LNCAP (cell line): ENCODE measurements around the gene NCK2.

Experiments used
- TF ChIP-seq, protein P1 (sequence below): fragments of 450-650 bp; IDR thresholded peaks from 2 replicates; pipeline ENCODE4 v1.5.1; 2017; ENCODE audit warnings: mild to moderate bottlenecking

NCK2 gene

DNA sequence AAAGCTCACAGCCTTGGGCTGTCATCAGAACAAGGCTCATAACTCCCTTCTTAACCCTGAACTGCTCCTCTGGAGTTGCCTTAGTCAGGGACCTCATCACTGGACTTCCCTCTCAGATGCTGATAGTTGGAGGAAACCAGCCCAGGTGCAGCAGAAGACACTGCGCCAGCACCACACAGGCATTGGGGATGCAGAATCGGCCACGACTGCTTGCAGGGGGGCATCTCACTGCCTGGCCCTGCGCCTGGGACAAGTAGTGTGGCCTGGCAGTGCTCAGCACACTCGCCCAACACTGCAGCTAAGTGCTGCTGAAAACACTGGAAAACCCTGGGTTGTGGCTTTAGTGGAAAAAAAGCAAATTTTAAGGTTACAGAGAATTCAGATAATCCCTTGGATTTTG is 68.7 kb downstream of the NCK2 start:
- TF ChIP-seq, protein P1, sequence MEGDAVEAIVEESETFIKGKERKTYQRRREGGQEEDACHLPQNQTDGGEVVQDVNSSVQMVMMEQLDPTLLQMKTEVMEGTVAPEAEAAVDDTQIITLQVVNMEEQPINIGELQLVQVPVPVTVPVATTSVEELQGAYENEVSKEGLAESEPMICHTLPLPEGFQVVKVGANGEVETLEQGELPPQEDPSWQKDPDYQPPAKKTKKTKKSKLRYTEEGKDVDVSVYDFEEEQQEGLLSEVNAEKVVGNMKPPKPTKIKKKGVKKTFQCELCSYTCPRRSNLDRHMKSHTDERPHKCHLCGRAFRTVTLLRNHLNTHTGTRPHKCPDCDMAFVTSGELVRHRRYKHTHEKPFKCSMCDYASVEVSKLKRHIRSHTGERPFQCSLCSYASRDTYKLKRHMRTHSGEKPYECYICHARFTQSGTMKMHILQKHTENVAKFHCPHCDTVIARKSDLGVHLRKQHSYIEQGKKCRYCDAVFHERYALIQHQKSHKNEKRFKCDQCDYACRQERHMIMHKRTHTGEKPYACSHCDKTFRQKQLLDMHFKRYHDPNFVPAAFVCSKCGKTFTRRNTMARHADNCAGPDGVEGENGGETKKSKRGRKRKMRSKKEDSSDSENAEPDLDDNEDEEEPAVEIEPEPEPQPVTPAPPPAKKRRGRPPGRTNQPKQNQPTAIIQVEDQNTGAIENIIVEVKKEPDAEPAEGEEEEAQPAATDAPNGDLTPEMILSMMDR, result no peak

DNA sequence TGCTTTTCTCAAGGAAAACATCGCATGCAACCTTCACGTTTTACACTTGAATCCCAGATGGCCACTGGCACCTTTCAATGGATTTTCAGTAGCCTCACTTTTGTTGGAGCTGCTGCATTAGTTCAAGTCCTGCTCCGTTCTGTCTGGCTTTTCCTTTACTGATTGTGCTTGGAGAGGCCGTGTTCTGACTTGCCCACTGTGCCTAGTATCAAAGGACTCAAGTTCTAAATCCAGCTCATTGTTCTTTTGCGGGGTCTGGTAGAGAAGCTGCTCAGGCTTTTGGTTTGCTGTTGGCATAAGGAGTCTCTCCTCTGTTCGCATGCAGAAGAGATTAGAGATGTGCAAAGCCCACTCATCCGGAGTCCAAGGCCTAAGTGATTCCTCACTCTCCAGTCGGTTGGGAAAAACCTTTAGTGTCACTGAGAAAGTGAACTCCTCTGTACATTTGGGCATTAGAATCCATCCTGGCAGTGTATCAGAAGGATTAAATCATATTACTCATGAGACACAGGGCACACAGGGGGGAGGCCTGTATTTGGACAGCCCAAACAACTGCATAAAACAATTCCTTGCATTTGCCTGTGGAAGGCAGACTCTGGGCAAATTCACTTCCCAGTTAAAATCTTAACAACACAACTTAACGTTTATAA is 69.7 kb downstream of the NCK2 start:
- TF ChIP-seq, protein P1, result no peak

DNA sequence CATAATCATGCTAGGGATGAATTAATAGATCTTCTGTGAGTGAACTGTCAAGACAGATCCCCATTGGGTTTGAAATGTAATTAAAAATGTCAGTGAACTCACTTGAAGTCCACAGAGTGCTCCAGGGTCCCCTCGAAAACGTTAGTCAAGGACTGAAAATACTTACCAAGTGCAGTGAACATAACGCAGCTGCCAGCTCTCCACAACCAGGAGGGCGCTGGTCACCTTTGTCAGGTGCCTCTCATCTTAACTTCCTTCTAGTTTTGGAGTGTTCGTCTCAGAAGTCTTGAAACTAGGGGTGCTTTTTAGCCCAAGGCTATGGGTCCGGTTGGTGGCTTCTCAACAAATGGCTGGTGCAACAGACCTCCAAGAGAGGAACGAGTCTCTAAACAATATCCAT is 70.7 kb downstream of the NCK2 start:
- TF ChIP-seq, protein P1, result no peak

DNA sequence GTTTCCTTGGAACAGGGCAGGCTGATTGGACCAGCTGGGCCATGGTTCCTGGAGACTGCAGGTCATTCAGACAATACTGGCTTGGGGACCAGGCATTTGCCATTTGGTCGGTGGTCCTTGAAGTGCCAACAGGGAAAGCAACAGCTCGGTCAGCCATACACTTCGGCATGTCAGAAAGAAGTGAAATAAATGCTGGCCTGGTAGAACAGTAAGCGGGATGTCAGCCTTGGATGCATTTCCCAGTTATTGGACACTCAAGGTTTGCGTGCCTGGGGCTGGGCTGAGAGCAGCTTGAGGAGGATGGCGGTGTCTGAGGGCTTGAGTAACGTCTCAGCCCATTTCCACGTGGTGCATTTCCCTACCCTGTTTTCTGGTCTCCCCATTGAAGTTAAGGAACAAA is 75.4 kb downstream of the NCK2 start:
- TF ChIP-seq, protein P1, result no peak

DNA sequence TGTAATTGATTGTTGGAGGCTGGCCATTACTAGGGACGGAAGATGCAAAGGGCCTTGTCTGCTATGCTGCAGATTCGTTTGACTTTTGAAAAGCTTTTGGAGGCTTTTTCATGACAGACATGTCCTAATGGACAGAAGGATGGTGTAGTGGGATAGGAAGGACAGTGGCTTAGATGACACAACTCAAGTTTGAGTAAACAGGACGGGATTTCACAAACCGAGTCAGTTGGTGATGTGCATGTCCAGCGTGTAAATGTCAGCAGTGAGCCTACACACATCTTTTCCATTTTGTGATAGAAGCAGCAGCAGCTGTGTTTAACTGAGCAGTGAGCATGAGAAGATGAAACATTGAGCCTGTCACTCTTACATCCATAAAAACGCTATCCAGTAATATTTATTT is 76.0 kb downstream of the NCK2 start:
- TF ChIP-seq, protein P1, result no peak

DNA sequence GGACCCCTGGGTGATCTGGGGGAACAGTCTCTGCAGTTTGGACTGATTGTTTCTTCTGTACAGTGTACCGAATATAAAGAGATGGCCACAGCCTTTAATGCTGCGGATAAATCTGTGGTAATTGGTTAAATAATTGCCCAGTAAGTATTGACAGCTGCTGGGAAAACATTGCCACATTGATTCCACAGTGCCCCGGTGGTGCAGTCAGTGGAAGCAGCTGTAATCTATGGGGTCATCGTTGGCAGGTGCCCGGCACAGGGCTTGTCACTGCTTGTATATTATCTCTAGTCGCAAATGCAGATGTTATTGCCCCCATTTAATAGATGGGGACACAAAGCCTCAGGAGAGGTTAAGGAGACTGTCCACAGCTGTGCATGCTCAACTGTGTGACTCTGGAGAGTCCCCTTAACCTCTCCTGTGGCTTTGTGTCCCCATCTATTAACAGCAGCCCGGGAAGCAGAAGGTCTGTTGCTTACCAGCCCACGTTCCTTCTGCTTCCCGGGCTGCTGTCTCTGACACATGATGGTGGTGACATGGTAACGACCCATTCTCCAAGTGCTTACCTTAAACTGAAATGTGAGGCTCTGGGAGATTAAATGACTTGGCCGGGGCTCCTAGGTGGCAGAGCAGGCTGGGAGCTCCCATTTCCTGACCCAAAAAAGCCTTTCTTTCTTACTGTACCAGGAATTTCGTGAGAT is 76.9 kb downstream of the NCK2 start:
- TF ChIP-seq, protein P1, result no peak

DNA sequence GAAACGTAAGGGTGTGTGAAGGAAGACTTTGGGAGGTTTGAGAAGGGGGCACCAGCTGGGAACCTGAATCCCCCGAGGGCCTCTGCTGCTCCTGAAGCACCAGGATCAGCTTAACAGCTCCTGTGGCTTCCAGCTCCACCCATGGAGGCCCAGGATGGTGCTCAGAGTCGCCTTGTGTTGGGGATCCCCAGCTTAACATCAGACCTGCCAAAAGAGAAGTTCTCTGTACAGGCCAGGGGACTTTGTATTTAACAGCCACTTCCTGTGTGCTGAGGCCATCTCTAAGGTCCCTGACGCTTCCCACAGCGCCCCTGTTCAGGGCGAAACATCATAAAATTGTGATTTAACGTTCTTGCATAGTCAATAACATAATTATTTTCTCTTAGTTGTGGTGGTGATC is 77.5 kb downstream of the NCK2 start:
- TF ChIP-seq, protein P1, result no peak

DNA sequence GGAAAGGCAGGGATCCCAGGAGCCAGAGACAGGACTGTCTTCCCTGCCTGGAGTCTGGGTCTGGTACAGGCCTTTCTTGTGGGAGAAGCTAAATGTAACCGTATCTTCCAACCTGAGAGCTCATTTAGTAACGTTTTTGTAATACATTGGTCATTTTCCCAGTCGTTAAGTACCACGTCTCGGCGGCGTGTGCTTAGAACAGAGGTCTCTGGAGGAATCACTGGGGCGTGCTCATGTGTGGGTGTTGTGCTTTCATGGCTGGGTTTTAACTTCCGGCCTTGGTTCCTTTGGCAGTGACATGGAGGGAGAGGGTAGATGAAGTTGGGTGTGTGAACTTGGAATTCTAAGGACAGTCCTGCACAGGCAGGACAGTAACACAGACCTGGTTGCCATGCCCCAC is 79.7 kb downstream of the NCK2 start:
- TF ChIP-seq, protein P1, result no peak
